HCT116 (cell line): ENCODE results near the gene MAML1. TPM values are rescaled to one million over a fixed set of nuclear protein-coding genes. Genes with fewer than 3 reads are reported as not detected.
"Not testable (repeated sequence)": the region's sequence is repeated elsewhere in the genome, so short reads cannot be mapped to it uniquely, and the experiment has no call there.

Experiments used
- ATAC-seq: fragments of 200-7000 bp; cut with Tn5 transposase; 2 replicates; pipeline ENCODE4 v1.9.1; 2020; ENCODE audit warnings: mild to moderate bottlenecking, moderate library complexity
- BruUV-seq: library from RNA; stranded (reverse); fragments of 400-500 nt; replicated peaks from 2 replicates; lab custom pipeline; 2021; lab: Mats Ljungman, UMichigan
- CTCF ChIA-PET: fragments of 300-600 bp; sonication (Branson Sonifier 250); formaldehyde crosslinking; loops from one replicate; lab custom pipeline; 2021; ENCODE audit warnings: antibody characterized with exemption; lab: Charles Lee
- POLR2A ChIA-PET: fragments of 300-600, 350-600 bp; sonication (Branson Sonifier 250); formaldehyde crosslinking; loops from one replicate; lab custom pipeline; 2021; ENCODE audit warnings: antibody characterized with exemption; lab: Charles Lee
- RAD21 ChIA-PET, 2 experiments: fragments of 300-600 bp; sonication (Branson Sonifier 250); formaldehyde crosslinking; loops; one replicate each; lab custom pipeline; 2023; ENCODE audit warnings: low total read pairs in 2 of 2; ENCODE audit not compliant: uncharacterized antibody in 2 of 2, unreplicated experiment in 2 of 2, low non-redundant PET in 1 of 2; lab: Charles Lee
- DNase-seq: peaks from one replicate; pipeline ENCODE4 v3.0.0-alpha.2; 2010; ENCODE audit warnings: low read depth, low spot score
- H2AFZ ChIP-seq: fragments of 200-600 bp; shearing (Covaris generic), sonication (generic); 2 replicates; pipeline ENCODE4 v1.6.1; 2017; ENCODE audit warnings: low read depth, mixed run types, mixed read lengths, antibody characterized with exemption, low read length; ENCODE audit not compliant: poor library complexity, severe bottlenecking
- H3K27ac ChIP-seq: 2 replicates; pipeline ENCODE4 v1.5.1; 2012; ENCODE audit warnings: low read depth, low read length
- H3K27me3 ChIP-seq: fragments of 200-600 bp; sonication (generic); 2 replicates; pipeline ENCODE4 v1.6.1; 2016; ENCODE audit warnings: mixed run types, low read length, mixed read lengths; ENCODE audit not compliant: insufficient read depth
- H3K36me3 ChIP-seq, 2 experiments: fragments of 200-500 bp in 1 of 2; fragments of 200-600 bp in 1 of 2; sonication (Bioruptor generic) in 1 of 2; sonication (generic) in 1 of 2; 2 replicates each; pipeline versions ENCODE4 v1.5.1 to v1.6.1; 2014 to 2016; ENCODE audit warnings: low read length in 2 of 2, inconsistent platforms in 1 of 2, mixed read lengths in 1 of 2, mixed run types in 1 of 2; ENCODE audit not compliant: insufficient read depth in 2 of 2, control insufficient read depth in 1 of 2
- H3K4me1 ChIP-seq, 2 experiments: fragments of 200-600 bp in 1 of 2; sonication (generic) in 1 of 2; 2 replicates each; pipeline versions ENCODE4 v1.5.1 to v1.6.1; 2012 to 2017; ENCODE audit warnings: low read length in 2 of 2, inconsistent platforms in 1 of 2, mild to moderate bottlenecking in 1 of 2, mixed read lengths in 1 of 2, mixed run types in 1 of 2, moderate library complexity in 1 of 2; ENCODE audit not compliant: insufficient read depth in 2 of 2, control insufficient read depth in 1 of 2
- H3K4me2 ChIP-seq: fragments of 200-600 bp; sonication (generic); 2 replicates; pipeline ENCODE4 v1.6.1; 2017; ENCODE audit warnings: mixed run types, low read length, mixed read lengths
- H3K4me3 ChIP-seq, 2 experiments: fragments of 200-600 bp in 1 of 2; sonication (generic) in 1 of 2; replicated peaks in 1 of 2; 2 replicates each; pipeline ENCODE4 v1.5.1; 2011 to 2016; ENCODE audit warnings: low read length in 2 of 2, control low read depth in 1 of 2, low read depth in 1 of 2, mild to moderate bottlenecking in 1 of 2, mixed read lengths in 1 of 2, mixed run types in 1 of 2
- H3K79me2 ChIP-seq: fragments of 200-600 bp; sonication (generic); 2 replicates; pipeline ENCODE4 v1.6.1; 2017; ENCODE audit warnings: mild to moderate bottlenecking, mixed run types, low read length, moderate library complexity, mixed read lengths; ENCODE audit not compliant: insufficient read depth
- H3K9ac ChIP-seq: fragments of 200-600 bp; sonication (generic); 2 replicates; pipeline ENCODE4 v1.6.1; 2016; ENCODE audit warnings: low read length, mixed read lengths
- H3K9me2 ChIP-seq: fragments of 200-600 bp; sonication (generic), shearing (Covaris generic); 2 replicates; pipeline ENCODE4 v1.6.1; 2017; ENCODE audit warnings: mixed run types, mild to moderate bottlenecking, moderate library complexity; ENCODE audit not compliant: insufficient read depth
- H3K9me3 ChIP-seq, 2 experiments: fragments of 200-500 bp in 1 of 2; fragments of 200-600 bp in 1 of 2; sonication (Bioruptor generic) in 1 of 2; sonication (generic) in 1 of 2; 2 replicates each; pipeline ENCODE4 v1.6.1; 2014 to 2017; ENCODE audit warnings: low read length in 2 of 2, mixed read lengths in 2 of 2, inconsistent platforms in 1 of 2, low read depth in 1 of 2, mild to moderate bottlenecking in 1 of 2, mixed run types in 1 of 2, moderate library complexity in 1 of 2; ENCODE audit not compliant: control insufficient read depth in 1 of 2, insufficient read depth in 1 of 2
- H4K20me1 ChIP-seq: fragments of 200-600 bp; sonication (generic), shearing (Covaris generic); 2 replicates; pipeline ENCODE4 v1.6.1; 2017; ENCODE audit warnings: mixed run types, mild to moderate bottlenecking, moderate library complexity; ENCODE audit not compliant: insufficient read depth
- ATF3 ChIP-seq: IDR thresholded peaks from 2 replicates; pipeline ENCODE4 v1.6.1; 2012
- CBX3 ChIP-seq: IDR thresholded peaks from 2 replicates; pipeline ENCODE4 v1.6.1; 2012; ENCODE audit warnings: low read depth
- CEBPB ChIP-seq: IDR thresholded peaks from 2 replicates; pipeline ENCODE4 v1.6.1; 2012; ENCODE audit warnings: low read depth
- ELF1 ChIP-seq: IDR thresholded peaks from 2 replicates; pipeline ENCODE4 v1.6.1; 2012; ENCODE audit warnings: low read depth, borderline replicate concordance
- EZH2phosphoT487 ChIP-seq: fragments of 200-600 bp; IDR thresholded peaks from 2 replicates; pipeline ENCODE4 v1.6.1; 2018; ENCODE audit warnings: antibody characterized with exemption, borderline replicate concordance
- FOSL1 ChIP-seq: IDR thresholded peaks from 2 replicates; pipeline ENCODE4 v1.6.1; 2012; ENCODE audit warnings: low read depth
- JUND ChIP-seq: IDR thresholded peaks from 2 replicates; pipeline ENCODE4 v1.6.1; 2012
- MAX ChIP-seq: IDR thresholded peaks from 2 replicates; pipeline ENCODE4 v1.6.1; 2012
- POLR2A ChIP-seq: IDR thresholded peaks from 2 replicates; pipeline ENCODE4 v1.7.0; 2011; ENCODE audit warnings: borderline replicate concordance; ENCODE audit not compliant: insufficient read depth, insufficient read length; ENCODE audit errors: extremely low read depth
- POLR2AphosphoS5 ChIP-seq: IDR thresholded peaks from 2 replicates; pipeline ENCODE4 v1.6.1; 2011; ENCODE audit warnings: mild to moderate bottlenecking, low read depth, low read length, moderate library complexity
- SIN3A ChIP-seq: IDR thresholded peaks from 2 replicates; pipeline ENCODE4 v1.6.1; 2012; ENCODE audit warnings: low read depth
- YY1 ChIP-seq: IDR thresholded peaks from 2 replicates; pipeline ENCODE4 v1.6.1; 2011; ENCODE audit warnings: low read length, low read depth, moderate library complexity, mild to moderate bottlenecking; ENCODE audit not compliant: insufficient replicate concordance; ENCODE audit errors: extremely low read depth
- ZBTB33 ChIP-seq: IDR thresholded peaks from 2 replicates; pipeline ENCODE4 v1.6.1; 2011; ENCODE audit warnings: mild to moderate bottlenecking, low read length, moderate library complexity; ENCODE audit not compliant: insufficient replicate concordance; ENCODE audit errors: extremely low read depth
- ZFX ChIP-seq: fragments of 450-650 bp; IDR thresholded peaks from 2 replicates; pipeline ENCODE4 v1.6.1; 2017
- ZNF274 ChIP-seq: fragments of 200-500 bp; sonication (Bioruptor generic); IDR thresholded peaks from 2 replicates; pipeline ENCODE4 v1.6.1; 2014; ENCODE audit warnings: mild to moderate bottlenecking, low read depth, low read length, inconsistent platforms
- intact Hi-C: fragments of 100-400 bp; cut with micrococcal nuclease; formaldehyde crosslinking; loops from 2 replicates; pipeline ENCODE4 v1.10.0; 2022
- total RNA-seq: library from RNA; stranded (reverse); gene quantifications from one replicate; pipeline ENCODE4 v1.2.1, GENCODE V29; 2021; ENCODE audit not compliant: unreplicated experiment

MAML1 gene
- total RNA-seq, 1 experiment from 2014 or later = 29.5 TPM

- TF ChIP-seq SIN3A = no peak
- TF ChIP-seq MAX = no peak
- TF ChIP-seq POLR2AphosphoS5 = no peak
- no peak for TF ChIP-seq POLR2A
- TF ChIP-seq CEBPB = no peak
- no peak for TF ChIP-seq ATF3
- TF ChIP-seq ZNF274 = no peak
- TF ChIP-seq YY1 = no peak
- no peak for TF ChIP-seq ELF1
These were observed 2.0 kb downstream of the MAML1 start (continued) for GRCh38 chr5:179734536-179735164.

GRCh38 chr5:179738742-179739141, 6.1 kb downstream of the MAML1 start:
- TF ChIP-seq ZBTB33 (no peak), FOSL1 (no peak), EZH2phosphoT487 (no peak), CBX3 (no peak), MAX (no peak), JUND (no peak), POLR2AphosphoS5 (no peak), ZFX (no peak), POLR2A (no peak)
- TF ChIP-seq, all 23 proteins: peak for 0
- Histone ChIP-seq H3K4me1 (peaks cover 3 to 10% of the 10 kb centered on the region in 2 experiments; a peak in 3 of 4 replicates), H2AFZ (no peak overlapping the region), H3K27me3 (no peaks in the 10 kb centered on the region), H3K36me3 (peaks cover 0 to 12% of the 10 kb centered on the region in 2 experiments; a peak in 1 of 4 replicates), H4K20me1 (0 out of 2 replicates have a peak, but pooled peaks cover 4% of the 10 kb centered on the region), H3K9ac (no peak overlapping the region), H3K79me2 (peaks cover 93% of the 10 kb centered on the region), H3K9me2 (no peaks in the 10 kb centered on the region), H3K9me3 (no peaks in the 10 kb centered on the region), H3K4me2 (no peak overlapping the region), H3K4me3 (no peak overlapping the region), H3K27ac (no peak overlapping the region)
- POLR2A ChIA-PET = no interaction called here
- no peak for DNase-seq
- CTCF ChIA-PET = no interaction called here
- no TSS peak for BruUV-seq
- RAD21 ChIA-PET = no interaction called here
- intact Hi-C loops = no loop called here
- no peak for ATAC-seq

- H4K20me1 ChIP-seq = 0 out of 2 replicates have a peak, but pooled peaks cover 10% of the 10 kb centered on the region
- H3K4me1 ChIP-seq, H3K27me3 ChIP-seq, DNase-seq, ATAC-seq, H3K9me2 ChIP-seq, intact Hi-C loops, H3K4me3 ChIP-seq, BruUV-seq, RAD21 ChIA-PET, H3K4me2 ChIP-seq, H3K36me3 ChIP-seq, H2AFZ ChIP-seq, H3K27ac ChIP-seq, H3K9ac ChIP-seq, H3K9me3 ChIP-seq: not testable (repeated sequence)
- POLR2A ChIA-PET = interaction anchor here (0.9 kb wide), 1 partner anchor 121 kb away, joined by 3 read pairs; the partner anchor contains the start of gene HNRNPH1
- H3K79me2 ChIP-seq = peaks cover 83% of the 10 kb centered on the region
- CTCF ChIA-PET = interaction anchor here (0.7 kb wide), 1 partner anchor 25 kb away, joined by 3 read pairs; no protein-coding TSS in a partner anchor
These were observed 11.5 kb downstream of the MAML1 start for GRCh38 chr5:179744106-179744505.
